Ovary (tissue), 9 donors: ENCODE data around the gene KDSR. TPM values are rescaled to one million over a fixed set of nuclear protein-coding genes. Genes with fewer than 3 reads are reported as not detected.

Experiments used
- DNase-seq, 5 donors: peaks; one replicate each; pipeline ENCODE4 v3.0.0-alpha.2; 2019 to 2020
- H3K27ac ChIP-seq, 2 donors: fragments of 200-600 bp; one replicate each; pipeline versions ENCODE4 v1.5.1 to v1.8.0; 2019 to 2022
- H3K27me3 ChIP-seq: fragments of 200-600 bp; one replicate; pipeline ENCODE4 v1.8.0; 2022
- H3K36me3 ChIP-seq: fragments of 200-600 bp; sonication (generic); one replicate; pipeline ENCODE4 v1.5.1; 2019
- H3K4me1 ChIP-seq: one replicate; pipeline ENCODE4 v1.8.1; 2013; ENCODE audit warnings: mild to moderate bottlenecking, moderate library complexity; ENCODE audit not compliant: insufficient read depth
- H3K4me3 ChIP-seq: fragments of 200-600 bp; sonication (generic); one replicate; pipeline ENCODE4 v1.5.1; 2017
- H3K9me3 ChIP-seq, 2 donors: fragments of 200-600 bp in 1 of 2; sonication (generic) in 1 of 2; one replicate each; pipeline versions ENCODE4 v1.5.1 to v1.8.1; 2013 to 2019; ENCODE audit warnings: mild to moderate bottlenecking in 1 of 2, moderate library complexity in 1 of 2
- CTCF ChIP-seq, 3 donors: fragments of 450-650 bp in 2 of 3; fragments of 200-600 bp in 1 of 3; IDR thresholded peaks; one replicate each; pipeline versions ENCODE4 v1.5.1 to v1.8.0; 2016 to 2022; ENCODE audit warnings: antibody characterized with exemption in 3 of 3, mild to moderate bottlenecking in 1 of 3
- EP300 ChIP-seq: sonication (generic); formaldehyde crosslinking; IDR thresholded peaks from one replicate; pipeline ENCODE4 v1.6.1; 2017; ENCODE audit warnings: antibody characterized with exemption
- POLR2A ChIP-seq: fragments of 450-650 bp; IDR thresholded peaks from one replicate; pipeline ENCODE4 v1.6.1; 2017; ENCODE audit warnings: antibody characterized with exemption, mild to moderate bottlenecking, moderate library complexity
- WGBS, 3 donors: extraction: QIAGEN DNeasy Blood & Tissue Kit in 1 of 3; methylation state at CpG; one replicate each; pipeline versions ENCODE4 v1.1.5 to v1.1.7; 2013 to 2017; 5-methylcytosine and 5-hydroxymethylcytosine counted together
- intact Hi-C, 4 donors: fragments of 100-400 bp; cut with DNase I; formaldehyde crosslinking; loops; one replicate each; pipeline versions ENCODE4 v1.11.0 to v1.15.1; 2022 to 2023
- polyA plus RNA-seq, 2 donors: library from polyadenylated mRNA; stranded (reverse); fragments of 200-250 nt in 1 of 2; fragments of 350-450 nt in 1 of 2; fragmentation: Illumina TruSeq in 1 of 2; extraction: RNeasy Lipid Tissue Mini Kit (QIAGEN cat#74804) in 1 of 2; gene quantifications; one replicate each; pipeline ENCODE4 v1.2.3, GENCODE V29; 2013 to 2014
- total RNA-seq, 7 donors: library from RNA; depleted of rRNA in 2 of 7; stranded (reverse); fragments of >200 nt in 2 of 7; fragmentation: NEBNext Ultra II Directional in 3 of 7; extraction: Animal tissue kit (Norgen Biotek cat#: 25700) in 3 of 7; gene quantifications; one replicate each; pipeline versions ENCODE4 v1.1.0 to v1.2.4, GENCODE V29; 2016 to 2023
- donor health status: DM: no; HTN: no; CAD: no; lungs with moderate emphysema.
- donor health status: DM: no; HTN: no; CAD: no.
- donor health status: Bipolar disorder and iron deficiency.
- donor health status: DM: yes; HTN: yes; CAD: no.
- donor health status: DM: no; HTN: no; CAD: no.
- donor health status: DM: yes; HTN: yes; CAD: no.

The KDSR gene
- total and polyA plus RNA-seq, 9 donors, result 25.8 to 70.1 (median 57.6) TPM

- DNase-seq, result no peak
- Histone ChIP-seq H3K4me1 (peaks cover 29% of the 10 kb centered on the region), H3K27ac (peak overlapping the region in 1 of 2 donors; percentile 13), H3K27me3 (no peaks in the 10 kb centered on the region), H3K9me3 (no peaks in the 10 kb centered on the region), H3K36me3 (no peaks in the 10 kb centered on the region), H3K4me3 (no peak overlapping the region)
- WGBS, 3 donors, result 28 to 44% (median 28%) methylated on average over 4 of the region's 4 CpGs
- intact Hi-C loops, result no loop called here
- TF ChIP-seq POLR2A (no peak), CTCF (IDR thresholded peaks at IDR 0.05) (no peak), EP300 (no peak)
Observed at GRCh38 chr18:63302220-63302619, 64.8 kb downstream of the KDSR start.

- no peak for TF ChIP-seq CTCF (IDR thresholded peaks at IDR 0.05)
- TF ChIP-seq POLR2A, result no peak
- Histone ChIP-seq H3K36me3 (no peaks in the 10 kb centered on the region), H3K27me3 (no peaks in the 10 kb centered on the region), H3K4me1 (peaks cover 28% of the 10 kb centered on the region), H3K9me3 (no peaks in the 10 kb centered on the region), H3K27ac (no peak overlapping the region), H3K4me3 (no peak overlapping the region)
- WGBS, 3 donors, result 82 to 86% (median 85%) methylated on average over 9 of the region's 9 CpGs
- intact Hi-C loops, result no loop called here
- peak in 1 of 5 donors; percentile 40 for DNase-seq
Observed at GRCh38 chr18:63301434-63301833, 65.6 kb downstream of the KDSR start.

- Histone ChIP-seq H3K4me1 (peaks cover 29% of the 10 kb centered on the region), H3K27me3 (no peaks in the 10 kb centered on the region), H3K27ac (no peak overlapping the region), H3K36me3 (no peaks in the 10 kb centered on the region), H3K9me3 (no peaks in the 10 kb centered on the region), H3K4me3 (no peak overlapping the region)
- WGBS, 3 donors, result 73 to 84% (median 77%) methylated on average over 5 of the region's 5 CpGs
- no peak for DNase-seq
- intact Hi-C loops, result loop anchor here in 1 of 4 donors (10.0 kb wide), 1 partner anchor 145 kb away; no protein-coding TSS in a partner anchor
- TF ChIP-seq CTCF (IDR thresholded peaks at IDR 0.05) (no peak), EP300 (no peak), POLR2A (no peak)
Observed at GRCh38 chr18:63299837-63300745, 66.9 kb downstream of the KDSR start.

- peaks cover 31% of the 10 kb centered on the region for H3K4me1 ChIP-seq
- DNase-seq, result no peak
- H3K27me3 ChIP-seq, result no peaks in the 10 kb centered on the region
- H3K36me3 ChIP-seq, result no peaks in the 10 kb centered on the region
- TF ChIP-seq CTCF (IDR thresholded peaks at IDR 0.05) (no peak), EP300 (no peak), POLR2A (no peak)
- H3K9me3 ChIP-seq, result no peaks in the 10 kb centered on the region
- intact Hi-C loops, result loop anchor here in 1 of 4 donors (10.0 kb wide), 1 partner anchor 144 kb away; no protein-coding TSS in a partner anchor
- WGBS, 3 donors, result 79 to 85% (median 81%) methylated on average over 9 of the region's 9 CpGs
- no peak overlapping the region for H3K4me3 ChIP-seq
- H3K27ac ChIP-seq, result no peak overlapping the region
Observed at GRCh38 chr18:63298400-63299365, 68.3 kb downstream of the KDSR start.
